Fibroblast of the aortic adventitia (primary cell): ENCODE measurements around the gene GAGE12J. TPM values are rescaled to one million over a fixed set of nuclear protein-coding genes. Genes with fewer than 3 reads are reported as not detected.
"Not testable (repeated sequence)": the region's sequence is repeated elsewhere in the genome, so short reads cannot be mapped to it uniquely, and the experiment has no call there.

ENCODE experiments used
- DNase-seq: peaks from one replicate; pipeline ENCODE4 v3.0.0-alpha.2; 2010; ENCODE audit warnings: low read depth
- H3K4me3 ChIP-seq: 2 replicates; pipeline ENCODE4 v1.5.1; 2011; ENCODE audit warnings: low read depth, mild to moderate bottlenecking, control low read depth, low read length, moderate library complexity
- CTCF ChIP-seq: IDR thresholded peaks from 2 replicates; pipeline ENCODE4 v1.5.1; 2011; ENCODE audit warnings: mild to moderate bottlenecking, low read length, control low read depth, inconsistent platforms; ENCODE audit not compliant: insufficient read depth
- total RNA-seq: library from RNA; depleted of rRNA; stranded (reverse); fragments of >200 nt; gene quantifications from 2 replicates; pipeline ENCODE4 v1.2.3, GENCODE V29; 2012; ENCODE audit warnings: low replicate concordance

Gene GAGE12J
- not detected in 2 replicates for total RNA-seq

- DNase-seq, H3K4me3 ChIP-seq: not testable (repeated sequence)
Observed at GRCh38 chrX:49321737-49322136, at the start of gene GAGE12J. GAGE12J (plus strand) TSS chrX:49322037; CDS start chrX:49323194, 1,157 bp downstream.

- DNase-seq, result no peak
- no peak overlapping the region for H3K4me3 ChIP-seq
- no peak for TF ChIP-seq CTCF
Observed at GRCh38 chrX:49272421-49272820, 49.4 kb upstream of the GAGE12J start.

GRCh38 chrX:49273181-49273727 is 48.6 kb upstream of the GAGE12J start:
- no peak overlapping the region for H3K4me3 ChIP-seq
- no peak for DNase-seq
- no peak for TF ChIP-seq CTCF

- H3K4me3 ChIP-seq, result no peak overlapping the region
- TF ChIP-seq CTCF, result no peak
- DNase-seq, result no peak
Observed at GRCh38 chrX:49276207-49276606, 45.6 kb upstream of the GAGE12J start.

GRCh38 chrX:49276671-49277534 is 44.9 kb upstream of the GAGE12J start:
- no peak for TF ChIP-seq CTCF
- peak; percentile 16 for DNase-seq
- no peak overlapping the region for H3K4me3 ChIP-seq

GRCh38 chrX:49277535-49277830 is 44.4 kb upstream of the GAGE12J start:
- no peak overlapping the region for H3K4me3 ChIP-seq
- no peak for DNase-seq
- TF ChIP-seq CTCF, result no peak

- TF ChIP-seq CTCF, result no peak
- H3K4me3 ChIP-seq, result no peak overlapping the region
- no peak for DNase-seq
Observed at GRCh38 chrX:49278081-49278480, 43.8 kb upstream of the GAGE12J start.
